Epithelial cell of esophagus (primary cell): ENCODE results near the gene LSR.

Source experiments
- DNase-seq: peaks from one replicate; pipeline ENCODE4 v3.0.0; 2010; ENCODE audit warnings: low read depth
- H3K4me3 ChIP-seq: 2 replicates; pipeline ENCODE4 v1.5.1; 2011; ENCODE audit warnings: mild to moderate bottlenecking, low read length, control low read depth
- TF ChIP-seq, protein P1 (sequence below): IDR thresholded peaks from 2 replicates; pipeline ENCODE4 v1.5.1; 2011; ENCODE audit warnings: low read depth, mild to moderate bottlenecking, low read length, control low read depth, inconsistent platforms; ENCODE audit not compliant: insufficient read depth; ENCODE audit errors: missing control alignments

Gene LSR

DNA sequence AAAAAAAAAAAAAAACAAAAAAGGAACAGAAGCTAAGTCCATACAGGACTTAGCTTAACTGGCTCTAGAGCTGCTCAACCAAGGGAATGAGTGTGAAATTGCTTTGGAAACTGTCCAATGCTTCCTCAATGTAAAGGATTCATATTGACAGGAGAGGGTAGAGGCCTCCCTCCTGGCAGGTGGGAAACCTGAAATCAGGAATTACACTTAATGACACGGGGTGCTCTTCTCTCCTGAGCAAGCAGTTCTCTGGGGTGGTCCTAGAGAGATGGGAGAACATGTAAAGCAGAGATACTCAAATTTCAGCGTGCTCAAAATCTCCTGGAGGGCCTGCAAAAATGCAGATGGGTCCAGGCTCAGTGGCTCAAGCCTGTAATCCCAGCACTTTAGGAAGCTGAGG, 39.5 kb downstream of the LSR start:
- DNase-seq: no peak
- TF ChIP-seq, protein P1, sequence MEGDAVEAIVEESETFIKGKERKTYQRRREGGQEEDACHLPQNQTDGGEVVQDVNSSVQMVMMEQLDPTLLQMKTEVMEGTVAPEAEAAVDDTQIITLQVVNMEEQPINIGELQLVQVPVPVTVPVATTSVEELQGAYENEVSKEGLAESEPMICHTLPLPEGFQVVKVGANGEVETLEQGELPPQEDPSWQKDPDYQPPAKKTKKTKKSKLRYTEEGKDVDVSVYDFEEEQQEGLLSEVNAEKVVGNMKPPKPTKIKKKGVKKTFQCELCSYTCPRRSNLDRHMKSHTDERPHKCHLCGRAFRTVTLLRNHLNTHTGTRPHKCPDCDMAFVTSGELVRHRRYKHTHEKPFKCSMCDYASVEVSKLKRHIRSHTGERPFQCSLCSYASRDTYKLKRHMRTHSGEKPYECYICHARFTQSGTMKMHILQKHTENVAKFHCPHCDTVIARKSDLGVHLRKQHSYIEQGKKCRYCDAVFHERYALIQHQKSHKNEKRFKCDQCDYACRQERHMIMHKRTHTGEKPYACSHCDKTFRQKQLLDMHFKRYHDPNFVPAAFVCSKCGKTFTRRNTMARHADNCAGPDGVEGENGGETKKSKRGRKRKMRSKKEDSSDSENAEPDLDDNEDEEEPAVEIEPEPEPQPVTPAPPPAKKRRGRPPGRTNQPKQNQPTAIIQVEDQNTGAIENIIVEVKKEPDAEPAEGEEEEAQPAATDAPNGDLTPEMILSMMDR: no peak

DNA sequence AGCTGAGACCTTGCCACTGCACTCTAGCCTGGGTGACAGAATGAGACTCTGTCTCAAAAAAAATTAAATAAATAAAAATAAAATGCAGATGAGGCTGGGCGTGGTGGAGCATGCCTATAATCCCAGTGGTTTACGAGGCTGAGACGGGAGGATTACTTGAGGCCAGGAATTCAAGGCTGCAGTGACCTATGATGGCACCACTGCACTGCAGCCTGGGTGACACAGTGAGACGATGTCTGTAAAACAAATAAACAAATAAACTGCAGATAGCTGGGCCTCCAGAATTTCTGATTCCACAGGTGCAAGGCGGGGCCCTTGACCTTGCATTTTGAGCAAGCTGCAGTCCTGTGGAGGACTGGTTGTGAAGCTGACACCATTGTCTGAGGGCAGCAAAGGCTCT, 40.1 kb downstream of the LSR start:
- no peak for DNase-seq
- TF ChIP-seq, protein P1: no peak

More for the DNA sequence above, 39.5 kb downstream of the LSR start:
- no peak overlapping the region for H3K4me3 ChIP-seq

DNA sequence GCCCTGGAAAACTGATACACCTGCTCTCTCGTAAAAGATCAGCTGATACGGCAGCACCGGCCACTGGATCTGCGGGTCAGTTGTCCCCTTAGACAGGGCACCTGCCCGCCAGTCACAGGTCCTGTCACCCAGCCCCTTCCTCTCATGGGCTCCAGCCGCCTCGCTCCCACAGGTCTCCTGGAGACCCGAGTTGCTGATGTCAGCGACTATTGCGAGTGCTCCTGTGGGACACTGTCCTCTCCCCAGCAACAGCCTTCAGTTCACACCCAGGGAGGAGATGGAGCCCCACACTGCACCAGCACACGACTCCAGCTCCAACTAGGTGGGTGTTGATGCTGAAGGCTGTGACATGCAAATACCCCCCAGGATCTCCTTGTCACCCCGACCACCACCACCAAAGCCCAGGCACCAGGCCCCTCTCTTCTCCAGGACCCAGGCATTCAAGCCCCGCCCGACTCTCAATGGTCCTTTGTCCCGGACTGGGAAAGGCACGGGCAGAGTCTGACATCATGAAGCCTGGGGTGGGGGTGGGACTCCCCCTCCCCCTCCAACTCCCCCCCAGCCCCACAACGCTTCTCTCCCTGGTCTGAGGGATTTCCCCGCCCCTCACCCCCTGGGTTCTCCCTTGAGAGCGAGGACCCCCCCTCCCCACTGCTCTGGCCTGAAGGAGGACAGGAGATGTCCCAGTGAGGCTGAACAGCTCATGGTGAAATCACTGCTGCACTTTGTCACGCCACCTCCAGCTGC, 41.8 kb downstream of the LSR start:
- TF ChIP-seq, protein P1: no peak
- H3K4me3 ChIP-seq: no peak overlapping the region
- DNase-seq: no peak

More for the DNA sequence above, 40.1 kb downstream of the LSR start:
- no peak overlapping the region for H3K4me3 ChIP-seq

DNA sequence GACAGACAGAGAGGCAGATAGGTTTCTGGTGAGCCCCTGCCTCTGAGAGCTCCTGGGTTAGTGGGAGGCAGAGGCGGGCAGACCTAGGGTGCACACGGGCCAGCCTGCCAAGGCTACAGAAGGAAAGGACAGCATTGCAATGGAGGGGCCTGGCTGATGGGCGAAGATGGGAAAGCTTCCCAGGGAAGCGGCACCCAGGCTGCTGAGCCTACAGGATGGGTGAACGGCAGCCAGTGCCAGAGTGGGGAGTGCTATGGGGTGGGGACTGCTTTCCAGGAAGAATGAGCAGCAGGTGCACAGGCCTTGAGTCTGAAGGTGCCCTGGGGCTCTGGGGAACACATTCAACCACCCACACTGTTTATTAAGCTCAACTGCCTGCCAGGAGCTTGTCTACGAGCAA, 42.5 kb downstream of the LSR start:
- peak; percentile 15 for DNase-seq
- TF ChIP-seq, protein P1: no peak
- H3K4me3 ChIP-seq: no peak overlapping the region

DNA sequence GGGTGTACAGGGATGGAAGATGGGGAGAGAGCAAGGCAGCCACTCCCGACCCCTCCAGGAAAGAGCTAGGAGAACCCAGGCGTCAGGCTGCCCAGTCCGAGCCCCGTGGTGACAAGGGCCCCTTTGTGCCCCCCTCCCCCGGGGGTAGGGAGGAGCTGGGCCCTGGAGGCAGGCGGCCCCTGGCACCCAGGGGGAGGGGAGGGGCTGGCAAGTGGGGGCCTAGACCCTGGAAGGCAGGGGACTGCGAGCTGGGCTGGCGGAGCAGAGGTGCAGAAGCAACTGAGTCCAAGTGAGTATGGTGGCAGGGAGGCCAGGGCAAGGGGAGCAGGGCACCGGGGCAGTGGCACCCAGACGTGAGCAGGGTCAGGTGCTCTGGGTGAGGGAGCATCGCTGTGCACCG, 43.1 kb downstream of the LSR start, which contains the start of gene MAG:
Gene MAG, plus strand, starts transcription at position 246 of the 400 bp plus-strand sequence. CDS start 3,248 bp downstream, outside the sequence.
- DNase-seq: no peak
- no peak within 1 kb of the TSS for H3K4me3 ChIP-seq
- TF ChIP-seq, protein P1: no peak

DNA sequence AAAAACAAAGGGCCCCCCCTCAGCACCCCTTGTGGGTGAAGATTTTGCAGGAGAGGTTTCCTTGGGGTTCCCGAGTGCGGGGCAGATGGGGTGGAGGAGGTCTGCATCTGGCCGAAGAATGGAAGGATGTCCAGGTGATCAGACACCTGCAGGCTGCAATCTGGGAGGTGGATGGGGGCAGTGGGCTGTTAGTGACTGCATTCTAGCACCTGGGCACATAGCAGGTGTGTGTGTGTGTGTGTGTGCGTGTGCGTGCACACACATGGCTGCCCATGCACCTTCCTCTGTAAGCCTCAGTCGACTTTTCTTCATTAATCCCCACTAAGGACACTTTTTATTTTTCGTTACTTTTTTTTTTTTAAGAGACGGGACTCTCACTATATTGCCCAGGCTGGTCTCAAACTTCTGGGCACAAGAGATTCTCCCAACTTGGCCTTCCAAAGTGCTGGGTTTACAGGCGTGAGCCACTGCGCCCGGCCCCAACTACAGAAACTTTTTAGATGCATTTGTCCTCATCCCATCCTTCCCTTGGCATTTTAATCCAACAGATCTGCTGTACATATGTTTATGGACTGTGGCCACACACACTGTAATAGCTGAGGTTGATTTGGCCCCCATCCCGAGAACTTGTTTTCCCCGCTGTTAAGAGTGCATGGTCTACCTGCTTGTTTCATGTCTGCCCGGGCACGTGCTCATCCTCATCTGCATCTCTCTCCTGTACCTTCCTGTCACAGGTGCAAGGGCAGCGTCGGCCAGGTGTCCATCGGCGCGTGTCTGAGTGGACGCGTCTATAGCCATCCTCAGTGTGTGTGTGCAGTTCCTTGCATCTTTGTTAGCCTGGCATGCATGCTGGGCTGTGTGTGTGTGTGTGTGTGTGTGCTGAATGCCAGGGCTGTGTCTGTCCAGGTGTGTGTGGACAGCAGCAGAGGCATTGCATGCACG, 43.9 kb downstream of the LSR start:
- TF ChIP-seq, protein P1: no peak

More for the DNA sequence above, 43.9 kb downstream of the LSR start:
- H3K4me3 ChIP-seq: no peak overlapping the region
- DNase-seq: no peak
